SK-N-SH treated with all-trans-retinoic acid at 6 μM for 48 hours (cell line): ENCODE results near the gene MRFAP1L1.
A peak's percentile ranks its signal among the peaks of the same experiment; 100 is the strongest.

Source experiments
- ATAC-seq: fragments of 200-7000 bp; cut with Tn5 transposase; 3 replicates; pipeline ENCODE4 v1.9.1; 2020; ENCODE audit warnings: mild to moderate bottlenecking, moderate library complexity
- ARNTL ChIP-seq: fragments of 450-650 bp; formaldehyde crosslinking; IDR thresholded peaks from 2 replicates; pipeline ENCODE4 v1.5.0; 2020; ENCODE audit warnings: low read depth, mild to moderate bottlenecking, moderate library complexity, borderline replicate concordance
- BACH2 ChIP-seq: fragments of 250-450 bp; sonication (Bioruptor Pico); IDR thresholded peaks from 2 replicates; pipeline ENCODE4 v1.9.0; 2021; ENCODE audit warnings: mild to moderate bottlenecking, borderline replicate concordance
- CSDC2 ChIP-seq: fragments of 250-450 bp; sonication (Bioruptor Pico); IDR thresholded peaks from 2 replicates; pipeline ENCODE4 v1.5.0; 2020; ENCODE audit warnings: mild to moderate bottlenecking, moderate library complexity
- ESRRG ChIP-seq: fragments of 250-450 bp; sonication (Bioruptor Pico); IDR thresholded peaks from 2 replicates; pipeline ENCODE4 v1.6.1; 2021; ENCODE audit warnings: mild to moderate bottlenecking
- GLIS3 ChIP-seq: fragments of 250-450 bp; sonication (Bioruptor Pico); IDR thresholded peaks from 2 replicates; pipeline ENCODE4 v1.5.0; 2020; ENCODE audit warnings: mild to moderate bottlenecking, moderate library complexity
- ISL1 ChIP-seq: fragments of 250-450 bp; sonication (Bioruptor Pico); IDR thresholded peaks from 2 replicates; pipeline ENCODE4 v2.1.2; 2022; ENCODE audit warnings: mild to moderate bottlenecking, moderate library complexity
- OSR1 ChIP-seq: fragments of 250-450 bp; sonication (Bioruptor Pico); IDR thresholded peaks from 2 replicates; pipeline ENCODE4 v1.8.0; 2022; ENCODE audit warnings: moderate library complexity, mild to moderate bottlenecking, inconsistent platforms
- PPARA ChIP-seq: fragments of 250-450 bp; sonication (Bioruptor Pico); IDR thresholded peaks from 2 replicates; pipeline ENCODE4 v1.5.0; 2020; ENCODE audit warnings: mild to moderate bottlenecking, borderline replicate concordance
- RARB ChIP-seq: fragments of 250-450 bp; sonication (Bioruptor Pico); IDR thresholded peaks from 2 replicates; pipeline ENCODE4 v1.8.0; 2021; ENCODE audit warnings: mild to moderate bottlenecking, moderate library complexity
- SNAI2 ChIP-seq: fragments of 250-450 bp; sonication (Bioruptor Pico); IDR thresholded peaks from 2 replicates; pipeline ENCODE4 v1.5.0; 2020; ENCODE audit warnings: mild to moderate bottlenecking, moderate library complexity
- TCF4 ChIP-seq: fragments of 250-450 bp; sonication (Bioruptor Pico); IDR thresholded peaks from 2 replicates; pipeline ENCODE4 v1.8.0; 2021; ENCODE audit warnings: mild to moderate bottlenecking, moderate library complexity, borderline replicate concordance
- TOX ChIP-seq: fragments of 250-450 bp; sonication (Bioruptor Pico); IDR thresholded peaks from 2 replicates; pipeline ENCODE4 v1.8.0; 2021; ENCODE audit warnings: mild to moderate bottlenecking, moderate library complexity, borderline replicate concordance
- ZC3H10 ChIP-seq: fragments of 250-450 bp; sonication (Bioruptor Pico); IDR thresholded peaks from 2 replicates; pipeline ENCODE4 v1.5.1; 2021; ENCODE audit warnings: mild to moderate bottlenecking, moderate library complexity
- ZFP3 ChIP-seq: fragments of 250-450 bp; sonication (Bioruptor Pico); IDR thresholded peaks from 2 replicates; pipeline ENCODE4 v1.5.0; 2020; ENCODE audit warnings: mild to moderate bottlenecking, moderate library complexity
- ZFP30 ChIP-seq: fragments of 450-650 bp; formaldehyde crosslinking; IDR thresholded peaks from 2 replicates; pipeline ENCODE4 v1.5.0; 2022; ENCODE audit warnings: mild to moderate bottlenecking, moderate library complexity
- ZNF565 ChIP-seq: fragments of 450-650 bp; formaldehyde crosslinking; conservative IDR thresholded peaks from 2 replicates; pipeline ENCODE4 v1.5.0; 2020; ENCODE audit warnings: low read depth, mild to moderate bottlenecking, moderate library complexity
- ZNF70 ChIP-seq: fragments of 450-650 bp; formaldehyde crosslinking; IDR thresholded peaks from 2 replicates; pipeline ENCODE4 v1.5.0; 2020; ENCODE audit warnings: mild to moderate bottlenecking, moderate library complexity
- ZNF8 ChIP-seq: fragments of 450-650 bp; formaldehyde crosslinking; IDR thresholded peaks from 2 replicates; pipeline ENCODE4 v1.5.0; 2020; ENCODE audit warnings: mild to moderate bottlenecking, moderate library complexity
- TF ChIP-seq, protein P1 (sequence below): fragments of 250-450 bp; sonication (Bioruptor Pico); IDR thresholded peaks from 2 replicates; pipeline ENCODE4 v1.5.1; 2020; ENCODE audit warnings: low read depth, mild to moderate bottlenecking, moderate library complexity
- TF ChIP-seq, protein P2 (sequence below): fragments of 250-450 bp; sonication (Bioruptor Pico); IDR thresholded peaks from 2 replicates; pipeline ENCODE4 v1.8.0; 2020; ENCODE audit warnings: mild to moderate bottlenecking, moderate library complexity, borderline replicate concordance
- TF ChIP-seq, protein P3 (sequence below): fragments of 250-450 bp; sonication (Bioruptor Pico); IDR thresholded peaks from 2 replicates; pipeline ENCODE4 v1.8.0; 2021; ENCODE audit warnings: low read depth, mild to moderate bottlenecking, moderate library complexity, borderline replicate concordance
- TF ChIP-seq, protein P4 (sequence below): fragments of 250-450 bp; sonication (Bioruptor Pico); IDR thresholded peaks from 2 replicates; pipeline ENCODE4 v1.5.0; 2020; ENCODE audit warnings: mild to moderate bottlenecking, moderate library complexity

The MRFAP1L1 gene

DNA sequence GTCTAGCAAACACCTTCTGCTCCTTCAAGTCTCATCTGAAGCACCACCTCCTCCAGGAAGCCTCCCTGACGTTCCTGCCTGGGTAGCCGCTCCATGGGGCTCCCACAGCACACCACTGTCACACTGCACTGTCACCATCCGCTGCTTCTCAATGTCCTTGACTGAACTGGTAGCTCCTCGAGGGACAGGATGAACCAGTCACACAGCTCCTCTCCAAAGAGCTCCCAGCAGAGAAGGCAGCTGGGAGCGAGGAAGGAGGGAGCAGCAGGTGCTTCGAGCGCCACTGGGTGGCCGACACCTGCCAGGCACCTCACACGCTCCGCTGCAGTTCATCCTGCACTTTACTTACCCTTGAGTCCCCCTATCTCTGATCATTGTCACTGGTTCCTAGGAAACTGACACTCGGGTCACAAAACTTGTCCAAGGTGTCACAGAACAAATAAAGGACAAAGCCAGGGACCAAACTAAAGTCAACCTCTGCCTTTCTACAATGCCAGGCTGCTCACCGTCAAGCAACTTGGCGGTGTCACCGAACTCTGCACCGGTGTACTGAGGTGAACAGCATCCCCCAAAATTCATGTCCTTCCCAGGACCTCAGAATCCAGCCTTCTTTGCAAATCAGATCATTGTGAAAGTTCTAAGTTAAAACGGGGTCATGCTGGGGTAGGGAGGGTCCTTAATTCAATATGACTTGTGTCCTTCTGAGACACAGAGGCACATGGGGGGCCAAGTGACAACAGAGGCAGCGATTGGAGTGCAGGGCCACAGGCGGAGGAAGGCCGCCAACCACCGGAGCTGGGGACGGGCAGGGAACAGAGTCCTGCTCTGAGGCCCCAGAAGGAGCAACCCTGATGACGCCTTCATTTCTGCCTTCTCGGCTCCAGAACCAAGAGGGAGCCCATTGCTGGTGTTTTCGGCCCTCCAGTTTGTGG, 21.5 kb downstream of the MRFAP1L1 start:
- ATAC-seq = peak; percentile 6; the same call in 2 of the 3 replicates

DNA sequence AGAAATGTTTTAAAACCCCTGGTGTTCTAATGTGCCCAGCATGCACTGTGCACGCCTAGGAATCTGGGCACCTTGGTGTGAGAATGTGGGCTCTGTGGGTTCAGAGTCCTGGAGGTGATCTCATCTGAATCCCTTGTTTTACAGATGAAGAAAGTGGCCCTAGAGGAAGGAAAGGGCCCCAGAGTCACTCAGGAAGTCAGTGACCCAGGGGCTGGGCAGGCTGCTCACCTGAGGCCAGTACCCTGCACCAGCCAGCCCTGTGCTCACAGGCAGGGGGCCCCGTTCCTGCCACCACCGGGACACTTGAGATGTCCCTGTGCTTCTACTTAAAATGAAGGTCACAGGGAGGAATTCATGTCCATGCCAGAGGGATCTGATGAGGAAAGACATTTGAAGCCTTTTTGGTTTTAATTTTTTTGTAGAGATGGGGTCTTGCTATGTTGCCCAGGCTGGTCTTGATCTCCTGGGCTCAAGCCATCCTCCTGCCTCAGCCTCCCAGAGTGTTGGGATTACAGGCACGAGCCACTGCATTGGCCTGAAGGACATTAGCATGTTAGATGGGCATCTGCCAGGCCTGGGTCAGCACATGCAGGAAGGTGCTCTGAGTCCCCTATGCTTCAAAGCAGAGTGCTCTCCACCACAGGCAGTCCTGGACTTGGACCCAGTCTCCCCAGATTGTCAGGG, 23.4 kb downstream of the MRFAP1L1 start:
- TF ChIP-seq ZFP3 (CRISPR knock-in tag) (no peak), PPARA (CRISPR knock-in tag) (no peak), BACH2 (CRISPR knock-in tag) (no peak)
- no peak for ATAC-seq

More for the DNA sequence above, 21.5 kb downstream of the MRFAP1L1 start:
- TF ChIP-seq, protein P1, sequence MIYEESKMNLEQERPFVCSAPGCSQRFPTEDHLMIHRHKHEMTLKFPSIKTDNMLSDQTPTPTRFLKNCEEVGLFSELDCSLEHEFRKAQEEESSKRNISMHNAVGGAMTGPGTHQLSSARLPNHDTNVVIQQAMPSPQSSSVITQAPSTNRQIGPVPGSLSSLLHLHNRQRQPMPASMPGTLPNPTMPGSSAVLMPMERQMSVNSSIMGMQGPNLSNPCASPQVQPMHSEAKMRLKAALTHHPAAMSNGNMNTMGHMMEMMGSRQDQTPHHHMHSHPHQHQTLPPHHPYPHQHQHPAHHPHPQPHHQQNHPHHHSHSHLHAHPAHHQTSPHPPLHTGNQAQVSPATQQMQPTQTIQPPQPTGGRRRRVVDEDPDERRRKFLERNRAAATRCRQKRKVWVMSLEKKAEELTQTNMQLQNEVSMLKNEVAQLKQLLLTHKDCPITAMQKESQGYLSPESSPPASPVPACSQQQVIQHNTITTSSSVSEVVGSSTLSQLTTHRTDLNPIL = no peak

DNA sequence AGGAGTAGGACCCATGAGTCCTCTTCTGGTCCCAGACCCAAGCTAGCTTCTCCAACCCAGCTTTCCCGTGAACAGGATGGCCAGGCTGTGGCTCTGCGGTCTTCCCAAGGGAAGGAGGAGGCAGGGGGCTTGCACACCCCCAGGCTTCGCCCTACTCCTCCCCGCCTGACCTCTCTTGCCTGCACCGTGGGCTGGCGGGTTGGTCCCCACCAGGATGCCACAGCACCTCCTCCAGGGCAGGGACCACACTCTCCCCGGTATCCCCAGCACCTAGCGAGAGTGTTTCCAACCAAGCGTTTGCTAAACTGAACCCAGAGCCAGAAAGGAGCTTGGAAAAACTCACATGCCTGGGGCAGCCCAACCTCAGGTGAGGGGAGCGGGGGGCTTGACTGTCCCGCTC, 25.0 kb downstream of the MRFAP1L1 start:
- TF ChIP-seq TOX (CRISPR knock-in tag) = no peak
- no peak for TF ChIP-seq ZNF565 (CRISPR knock-in tag)
- TF ChIP-seq PPARA (CRISPR knock-in tag) = no peak
- TF ChIP-seq TCF4 (CRISPR knock-in tag) = no peak
- TF ChIP-seq ZNF70 (CRISPR knock-in tag) = no peak
- TF ChIP-seq, protein P2, sequence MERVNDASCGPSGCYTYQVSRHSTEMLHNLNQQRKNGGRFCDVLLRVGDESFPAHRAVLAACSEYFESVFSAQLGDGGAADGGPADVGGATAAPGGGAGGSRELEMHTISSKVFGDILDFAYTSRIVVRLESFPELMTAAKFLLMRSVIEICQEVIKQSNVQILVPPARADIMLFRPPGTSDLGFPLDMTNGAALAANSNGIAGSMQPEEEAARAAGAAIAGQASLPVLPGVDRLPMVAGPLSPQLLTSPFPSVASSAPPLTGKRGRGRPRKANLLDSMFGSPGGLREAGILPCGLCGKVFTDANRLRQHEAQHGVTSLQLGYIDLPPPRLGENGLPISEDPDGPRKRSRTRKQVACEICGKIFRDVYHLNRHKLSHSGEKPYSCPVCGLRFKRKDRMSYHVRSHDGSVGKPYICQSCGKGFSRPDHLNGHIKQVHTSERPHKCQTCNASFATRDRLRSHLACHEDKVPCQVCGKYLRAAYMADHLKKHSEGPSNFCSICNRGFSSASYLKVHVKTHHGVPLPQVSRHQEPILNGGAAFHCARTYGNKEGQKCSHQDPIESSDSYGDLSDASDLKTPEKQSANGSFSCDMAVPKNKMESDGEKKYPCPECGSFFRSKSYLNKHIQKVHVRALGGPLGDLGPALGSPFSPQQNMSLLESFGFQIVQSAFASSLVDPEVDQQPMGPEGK = no peak
- TF ChIP-seq ZNF8 (CRISPR knock-in tag) = no peak
- no peak for TF ChIP-seq ZC3H10 (CRISPR knock-in tag)
- TF ChIP-seq ARNTL (CRISPR knock-in tag) = no peak
- TF ChIP-seq ZFP3 (CRISPR knock-in tag) = no peak
- TF ChIP-seq ESRRG = no peak
- TF ChIP-seq, protein P3, sequence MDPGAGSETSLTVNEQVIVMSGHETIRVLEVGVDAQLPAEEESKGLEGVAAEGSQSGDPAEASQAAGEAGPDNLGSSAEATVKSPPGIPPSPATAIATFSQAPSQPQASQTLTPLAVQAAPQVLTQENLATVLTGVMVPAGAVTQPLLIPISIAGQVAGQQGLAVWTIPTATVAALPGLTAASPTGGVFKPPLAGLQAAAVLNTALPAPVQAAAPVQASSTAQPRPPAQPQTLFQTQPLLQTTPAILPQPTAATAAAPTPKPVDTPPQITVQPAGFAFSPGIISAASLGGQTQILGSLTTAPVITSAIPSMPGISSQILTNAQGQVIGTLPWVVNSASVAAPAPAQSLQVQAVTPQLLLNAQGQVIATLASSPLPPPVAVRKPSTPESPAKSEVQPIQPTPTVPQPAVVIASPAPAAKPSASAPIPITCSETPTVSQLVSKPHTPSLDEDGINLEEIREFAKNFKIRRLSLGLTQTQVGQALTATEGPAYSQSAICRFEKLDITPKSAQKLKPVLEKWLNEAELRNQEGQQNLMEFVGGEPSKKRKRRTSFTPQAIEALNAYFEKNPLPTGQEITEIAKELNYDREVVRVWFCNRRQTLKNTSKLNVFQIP = no peak
- no peak for TF ChIP-seq ZFP30 (CRISPR knock-in tag)
- TF ChIP-seq RARB (CRISPR knock-in tag) = no peak
- no peak for TF ChIP-seq CSDC2 (CRISPR knock-in tag)
- ATAC-seq = no peak

DNA sequence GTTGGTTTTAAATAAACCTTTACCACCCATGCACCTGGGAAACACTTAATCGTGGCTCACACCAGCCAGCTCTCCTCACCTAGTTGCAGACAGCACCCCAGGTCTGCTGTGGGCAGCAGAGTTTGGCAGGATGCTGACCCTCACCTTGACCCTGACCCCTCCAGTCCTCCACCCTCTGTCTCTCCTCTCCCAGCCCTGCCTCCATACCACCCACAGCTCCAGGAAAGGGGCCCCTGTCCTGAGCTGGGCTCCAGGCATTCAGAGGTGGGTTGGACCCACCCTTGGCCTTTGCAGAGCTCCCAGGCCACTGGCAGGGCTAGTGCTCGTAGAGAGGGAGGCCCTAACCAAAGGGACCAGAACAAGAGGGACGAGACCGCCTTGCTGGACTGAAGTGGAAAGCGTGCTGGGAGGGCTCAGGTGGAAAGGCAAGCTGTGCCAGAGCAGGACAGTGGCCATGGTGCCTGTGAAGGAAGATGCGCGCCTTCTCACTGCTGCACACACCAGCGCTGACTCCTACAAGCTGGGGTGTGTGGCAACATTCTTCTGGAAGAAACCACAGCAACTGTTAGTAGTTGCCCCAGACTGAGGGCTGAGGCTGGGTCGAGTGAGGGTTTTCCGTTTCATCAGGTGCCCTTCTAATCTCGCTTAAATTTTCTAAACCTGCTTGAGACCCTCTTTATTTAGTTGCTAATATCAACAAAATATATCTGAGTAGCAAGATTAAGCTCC, 26.6 kb downstream of the MRFAP1L1 start:
- TF ChIP-seq ZC3H10 (CRISPR knock-in tag) = no peak
- TF ChIP-seq TCF4 (CRISPR knock-in tag) = no peak
- no peak for TF ChIP-seq ARNTL (CRISPR knock-in tag)
- TF ChIP-seq BACH2 (CRISPR knock-in tag) = no peak
- no peak for TF ChIP-seq ZNF565 (CRISPR knock-in tag)
- no peak for TF ChIP-seq ISL1 (CRISPR knock-in tag)
- no peak for ATAC-seq

DNA sequence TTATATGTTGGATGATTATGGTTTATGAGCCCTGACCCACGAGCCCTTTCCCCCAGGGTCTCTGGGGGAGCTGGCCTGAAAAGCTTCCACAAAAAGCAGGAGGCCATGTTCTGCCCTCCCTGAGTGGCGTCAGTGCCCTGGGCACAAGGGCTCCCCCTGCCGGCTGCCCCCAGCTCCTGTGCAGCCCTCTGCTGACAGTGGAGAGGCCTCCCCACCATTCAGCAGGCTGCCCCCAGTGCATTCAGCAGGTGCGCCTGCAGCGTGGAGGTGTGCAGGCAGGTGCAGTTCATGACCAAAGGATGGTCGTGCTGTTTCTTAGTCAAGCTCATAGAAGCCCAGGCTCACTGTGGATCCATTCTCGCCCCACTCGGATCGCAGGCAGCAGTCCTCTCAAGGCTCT, 28.5 kb downstream of the MRFAP1L1 start:
- ATAC-seq = no peak
- TF ChIP-seq TOX (CRISPR knock-in tag) (no peak), ISL1 (CRISPR knock-in tag) (no peak), ESRRG (no peak), SNAI2 (CRISPR knock-in tag) (no peak), GLIS3 (CRISPR knock-in tag) (no peak), ZNF565 (CRISPR knock-in tag) (no peak), OSR1 (CRISPR knock-in tag) (no peak)
- TF ChIP-seq, protein P1 = no peak
- TF ChIP-seq, protein P4, sequence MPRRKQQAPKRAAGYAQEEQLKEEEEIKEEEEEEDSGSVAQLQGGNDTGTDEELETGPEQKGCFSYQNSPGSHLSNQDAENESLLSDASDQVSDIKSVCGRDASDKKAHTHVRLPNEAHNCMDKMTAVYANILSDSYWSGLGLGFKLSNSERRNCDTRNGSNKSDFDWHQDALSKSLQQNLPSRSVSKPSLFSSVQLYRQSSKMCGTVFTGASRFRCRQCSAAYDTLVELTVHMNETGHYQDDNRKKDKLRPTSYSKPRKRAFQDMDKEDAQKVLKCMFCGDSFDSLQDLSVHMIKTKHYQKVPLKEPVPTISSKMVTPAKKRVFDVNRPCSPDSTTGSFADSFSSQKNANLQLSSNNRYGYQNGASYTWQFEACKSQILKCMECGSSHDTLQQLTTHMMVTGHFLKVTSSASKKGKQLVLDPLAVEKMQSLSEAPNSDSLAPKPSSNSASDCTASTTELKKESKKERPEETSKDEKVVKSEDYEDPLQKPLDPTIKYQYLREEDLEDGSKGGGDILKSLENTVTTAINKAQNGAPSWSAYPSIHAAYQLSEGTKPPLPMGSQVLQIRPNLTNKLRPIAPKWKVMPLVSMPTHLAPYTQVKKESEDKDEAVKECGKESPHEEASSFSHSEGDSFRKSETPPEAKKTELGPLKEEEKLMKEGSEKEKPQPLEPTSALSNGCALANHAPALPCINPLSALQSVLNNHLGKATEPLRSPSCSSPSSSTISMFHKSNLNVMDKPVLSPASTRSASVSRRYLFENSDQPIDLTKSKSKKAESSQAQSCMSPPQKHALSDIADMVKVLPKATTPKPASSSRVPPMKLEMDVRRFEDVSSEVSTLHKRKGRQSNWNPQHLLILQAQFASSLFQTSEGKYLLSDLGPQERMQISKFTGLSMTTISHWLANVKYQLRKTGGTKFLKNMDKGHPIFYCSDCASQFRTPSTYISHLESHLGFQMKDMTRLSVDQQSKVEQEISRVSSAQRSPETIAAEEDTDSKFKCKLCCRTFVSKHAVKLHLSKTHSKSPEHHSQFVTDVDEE (CRISPR knock-in tag) = no peak
